HL-60 (cell line): ENCODE data around the gene CSHL1.

Source experiments
- DNase-seq, 2 experiments: peaks; one replicate each; pipeline ENCODE4 v3.0.0-alpha.2; 2010 to 2020; ENCODE audit warnings: low read depth in 1 of 2, low spot score in 1 of 2
- H3K27ac ChIP-seq: fragments of 250-450 bp; sonication (Bioruptor Pico); replicated peaks from 2 replicates; pipeline ENCODE4 v1.5.1; 2020; ENCODE audit warnings: mild to moderate bottlenecking, moderate library complexity
- H3K27me3 ChIP-seq: fragments of 250-450 bp; sonication (Bioruptor Pico); 2 replicates; pipeline ENCODE4 v1.5.1; 2021; ENCODE audit warnings: mild to moderate bottlenecking, moderate library complexity; ENCODE audit not compliant: insufficient read depth, poor library complexity, severe bottlenecking
- H3K4me3 ChIP-seq: replicated peaks from 2 replicates; pipeline ENCODE4 v1.5.1; 2011; ENCODE audit warnings: mild to moderate bottlenecking, control low read depth, low read length; ENCODE audit not compliant: insufficient read depth
- GABPA ChIP-seq: IDR thresholded peaks from 2 replicates; pipeline ENCODE4 v1.6.1; 2012; ENCODE audit warnings: low read depth
- POLR2AphosphoS5 ChIP-seq: IDR thresholded peaks from 2 replicates; pipeline ENCODE4 v1.6.1; 2012; ENCODE audit warnings: low read depth
- SPI1 ChIP-seq: IDR thresholded peaks from 2 replicates; pipeline ENCODE4 v1.6.1; 2012; ENCODE audit warnings: low read depth, mild to moderate bottlenecking, borderline replicate concordance
- TF ChIP-seq, protein P1 (sequence below): IDR thresholded peaks from 2 replicates; pipeline ENCODE4 v1.6.1; 2012; ENCODE audit warnings: low read depth; ENCODE audit not compliant: insufficient replicate concordance
- TF ChIP-seq, protein P2 (sequence below): IDR thresholded peaks from one replicate; pipeline ENCODE4 v1.5.1; 2011; ENCODE audit warnings: low read length, control low read depth, inconsistent platforms; ENCODE audit not compliant: insufficient read depth

Gene CSHL1

DNA sequence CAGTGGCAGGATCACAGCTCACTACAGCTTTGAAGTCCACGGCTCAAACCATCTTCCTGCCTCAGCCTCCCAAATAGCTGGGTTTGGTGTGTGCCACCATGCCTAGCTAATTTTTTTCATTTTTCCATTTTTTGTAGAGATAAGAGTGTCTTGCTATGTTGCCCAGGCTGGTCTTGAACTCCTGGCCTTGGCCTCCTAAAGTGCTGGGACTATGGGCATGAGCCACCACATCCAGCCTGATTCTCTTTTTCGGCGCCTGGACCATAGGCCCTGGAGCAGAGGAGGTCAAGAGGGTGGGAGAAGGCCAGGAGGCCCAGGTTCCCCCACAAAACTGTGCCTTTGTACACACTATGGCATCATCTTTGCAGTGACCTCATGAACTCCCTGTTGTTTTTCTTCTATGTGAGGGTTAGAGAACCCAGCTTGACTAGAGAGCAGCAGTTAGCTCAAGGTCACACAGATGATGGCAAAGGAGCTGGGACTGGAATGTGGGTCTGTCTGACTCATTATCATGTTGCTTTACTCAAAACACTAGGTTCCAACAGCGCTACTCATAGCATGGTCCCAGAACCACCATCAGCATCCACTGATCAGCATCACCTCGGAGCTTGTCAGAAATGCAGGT is 45.4 kb upstream of the CSHL1 start:
- Histone ChIP-seq H3K4me3 (no peak overlapping the region), H3K27ac (no peak overlapping the region)
- TF ChIP-seq, protein P1, sequence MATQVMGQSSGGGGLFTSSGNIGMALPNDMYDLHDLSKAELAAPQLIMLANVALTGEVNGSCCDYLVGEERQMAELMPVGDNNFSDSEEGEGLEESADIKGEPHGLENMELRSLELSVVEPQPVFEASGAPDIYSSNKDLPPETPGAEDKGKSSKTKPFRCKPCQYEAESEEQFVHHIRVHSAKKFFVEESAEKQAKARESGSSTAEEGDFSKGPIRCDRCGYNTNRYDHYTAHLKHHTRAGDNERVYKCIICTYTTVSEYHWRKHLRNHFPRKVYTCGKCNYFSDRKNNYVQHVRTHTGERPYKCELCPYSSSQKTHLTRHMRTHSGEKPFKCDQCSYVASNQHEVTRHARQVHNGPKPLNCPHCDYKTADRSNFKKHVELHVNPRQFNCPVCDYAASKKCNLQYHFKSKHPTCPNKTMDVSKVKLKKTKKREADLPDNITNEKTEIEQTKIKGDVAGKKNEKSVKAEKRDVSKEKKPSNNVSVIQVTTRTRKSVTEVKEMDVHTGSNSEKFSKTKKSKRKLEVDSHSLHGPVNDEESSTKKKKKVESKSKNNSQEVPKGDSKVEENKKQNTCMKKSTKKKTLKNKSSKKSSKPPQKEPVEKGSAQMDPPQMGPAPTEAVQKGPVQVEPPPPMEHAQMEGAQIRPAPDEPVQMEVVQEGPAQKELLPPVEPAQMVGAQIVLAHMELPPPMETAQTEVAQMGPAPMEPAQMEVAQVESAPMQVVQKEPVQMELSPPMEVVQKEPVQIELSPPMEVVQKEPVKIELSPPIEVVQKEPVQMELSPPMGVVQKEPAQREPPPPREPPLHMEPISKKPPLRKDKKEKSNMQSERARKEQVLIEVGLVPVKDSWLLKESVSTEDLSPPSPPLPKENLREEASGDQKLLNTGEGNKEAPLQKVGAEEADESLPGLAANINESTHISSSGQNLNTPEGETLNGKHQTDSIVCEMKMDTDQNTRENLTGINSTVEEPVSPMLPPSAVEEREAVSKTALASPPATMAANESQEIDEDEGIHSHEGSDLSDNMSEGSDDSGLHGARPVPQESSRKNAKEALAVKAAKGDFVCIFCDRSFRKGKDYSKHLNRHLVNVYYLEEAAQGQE = no peak
- no peak for TF ChIP-seq SPI1
- TF ChIP-seq, protein P2, sequence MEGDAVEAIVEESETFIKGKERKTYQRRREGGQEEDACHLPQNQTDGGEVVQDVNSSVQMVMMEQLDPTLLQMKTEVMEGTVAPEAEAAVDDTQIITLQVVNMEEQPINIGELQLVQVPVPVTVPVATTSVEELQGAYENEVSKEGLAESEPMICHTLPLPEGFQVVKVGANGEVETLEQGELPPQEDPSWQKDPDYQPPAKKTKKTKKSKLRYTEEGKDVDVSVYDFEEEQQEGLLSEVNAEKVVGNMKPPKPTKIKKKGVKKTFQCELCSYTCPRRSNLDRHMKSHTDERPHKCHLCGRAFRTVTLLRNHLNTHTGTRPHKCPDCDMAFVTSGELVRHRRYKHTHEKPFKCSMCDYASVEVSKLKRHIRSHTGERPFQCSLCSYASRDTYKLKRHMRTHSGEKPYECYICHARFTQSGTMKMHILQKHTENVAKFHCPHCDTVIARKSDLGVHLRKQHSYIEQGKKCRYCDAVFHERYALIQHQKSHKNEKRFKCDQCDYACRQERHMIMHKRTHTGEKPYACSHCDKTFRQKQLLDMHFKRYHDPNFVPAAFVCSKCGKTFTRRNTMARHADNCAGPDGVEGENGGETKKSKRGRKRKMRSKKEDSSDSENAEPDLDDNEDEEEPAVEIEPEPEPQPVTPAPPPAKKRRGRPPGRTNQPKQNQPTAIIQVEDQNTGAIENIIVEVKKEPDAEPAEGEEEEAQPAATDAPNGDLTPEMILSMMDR = no peak
- TF ChIP-seq GABPA = no peak
- no peak for TF ChIP-seq POLR2AphosphoS5

DNA sequence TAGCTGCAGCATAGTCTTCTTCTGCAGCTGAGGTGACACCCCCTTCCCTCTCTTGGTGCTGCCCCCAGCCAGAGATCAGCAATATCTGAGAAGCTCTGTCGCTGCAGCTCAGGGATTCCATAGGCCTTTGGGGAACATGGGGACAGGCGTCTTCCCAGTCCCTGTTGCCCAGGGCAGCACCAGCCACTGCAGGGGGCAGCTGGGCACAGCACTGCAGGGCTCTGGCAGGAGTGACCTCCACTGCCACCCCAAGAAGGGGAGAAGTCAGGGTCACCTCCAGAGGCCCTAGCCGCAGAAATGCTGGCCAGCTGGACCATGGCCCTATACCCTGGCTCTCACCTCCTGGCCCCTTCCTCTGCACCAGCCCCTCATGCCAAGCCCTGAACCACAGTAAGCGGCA is 44.7 kb upstream of the CSHL1 start:
- Histone ChIP-seq H3K27ac (no peak overlapping the region), H3K4me3 (no peak overlapping the region), H3K27me3 (no peaks in the 10 kb centered on the region)
- TF ChIP-seq POLR2AphosphoS5 (no peak), SPI1 (no peak), GABPA (no peak)
- TF ChIP-seq, protein P2 = no peak
- TF ChIP-seq, protein P1 = no peak
- DNase-seq = no peak

More for the DNA sequence above, 45.4 kb upstream of the CSHL1 start:
- DNase-seq = no peak
- no peaks in the 10 kb centered on the region for H3K27me3 ChIP-seq

DNA sequence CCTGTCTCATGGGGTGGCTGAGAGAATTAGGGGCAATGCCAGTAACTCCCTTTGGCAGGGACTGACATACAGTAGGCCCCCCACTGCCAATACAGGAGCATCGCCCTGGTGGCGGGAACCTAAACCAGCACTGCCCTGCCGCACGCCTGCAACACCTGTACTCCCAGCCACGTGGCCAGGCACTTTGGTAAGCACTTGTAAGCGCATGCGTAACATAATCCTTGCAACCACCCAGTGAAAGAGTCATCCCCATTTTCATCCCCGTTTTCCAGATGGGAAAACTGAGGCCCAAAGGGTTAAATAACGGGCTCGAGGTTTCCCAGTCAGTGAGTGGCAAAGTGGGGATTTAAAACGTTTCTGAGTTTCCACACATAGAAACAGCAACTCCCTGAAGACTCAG is 44.2 kb upstream of the CSHL1 start:
- TF ChIP-seq, protein P1 = no peak
- TF ChIP-seq, protein P2 = no peak
- TF ChIP-seq SPI1 (no peak), POLR2AphosphoS5 (no peak), GABPA (no peak)
- no peak for DNase-seq
- H3K27me3 ChIP-seq = no peaks in the 10 kb centered on the region
- H3K27ac ChIP-seq = no peak overlapping the region
- no peak overlapping the region for H3K4me3 ChIP-seq
